Uterus (tissue), 4 donors: ENCODE data around the gene FBXO47. TPM values are rescaled to one million over a fixed set of nuclear protein-coding genes. Genes with fewer than 3 reads are reported as not detected.
"Not testable (repeated sequence)": the region's sequence is repeated elsewhere in the genome, so short reads cannot be mapped to it uniquely, and the experiment has no call there.

Source experiments
- DNase-seq, 2 donors: peaks; one replicate each; pipeline ENCODE4 v3.0.0-alpha.2; 2019 to 2020
- H3K27ac ChIP-seq, 2 donors: fragments of 200-600 bp; sonication (generic); 1 replicate in 1 of 2; 2 replicates in 1 of 2; pipeline ENCODE4 v1.5.1; 2016 to 2018
- H3K27me3 ChIP-seq, 2 donors: fragments of 200-600 bp; sonication (generic); one replicate each; pipeline ENCODE4 v1.5.1; 2018 to 2019; ENCODE audit warnings: control low read depth in 1 of 2
- H3K36me3 ChIP-seq, 2 donors: fragments of 200-600 bp; sonication (generic); one replicate each; pipeline ENCODE4 v1.5.1; 2019; ENCODE audit warnings: control low read depth in 1 of 2
- H3K4me1 ChIP-seq, 2 donors: fragments of 200-600 bp; sonication (generic); one replicate each; pipeline ENCODE4 v1.5.1; 2018 to 2019; ENCODE audit warnings: control low read depth in 1 of 2
- H3K4me3 ChIP-seq, 2 donors: fragments of 200-600 bp; sonication (generic); 1 replicate in 1 of 2; 2 replicates in 1 of 2; pipeline ENCODE4 v1.5.1; 2018 to 2019; ENCODE audit warnings: mild to moderate bottlenecking in 1 of 2
- H3K9me3 ChIP-seq, 2 donors: fragments of 200-600 bp; sonication (generic); one replicate each; pipeline ENCODE4 v1.5.1; 2019; ENCODE audit warnings: control low read depth in 1 of 2
- POLR2A ChIP-seq, 2 donors: fragments of 450-650 bp; IDR thresholded peaks; one replicate each; pipeline ENCODE4 v1.6.1; 2016; ENCODE audit warnings: antibody characterized with exemption in 2 of 2, mild to moderate bottlenecking in 1 of 2, moderate library complexity in 1 of 2
- intact Hi-C: fragments of 100-400 bp; cut with DNase I; formaldehyde crosslinking; loops from one replicate; pipeline ENCODE4 v1.15.1; 2023; ENCODE audit warnings: low total_unique reads
- total RNA-seq, 4 donors: library from RNA; depleted of rRNA in 3 of 4; stranded (reverse); fragments of >200 nt in 3 of 4; gene quantifications; one replicate each; pipeline versions ENCODE4 v1.1.0 to v1.2.4, GENCODE V29; 2014 to 2023
- TF ChIP-seq, protein P1 (sequence below), 4 experiments: fragments of 200-600 bp in 2 of 4; fragments of 450-650 bp in 2 of 4; sonication (generic) in 2 of 4; IDR thresholded peaks; one replicate each; pipeline ENCODE4 v1.5.1; 2016 to 2019; ENCODE audit warnings: antibody characterized with exemption in 4 of 4, mild to moderate bottlenecking in 2 of 4, moderate library complexity in 1 of 4
- donor health status: DM: yes; HTN: yes; CAD: no.

Gene FBXO47
- total RNA-seq, 4 donors from 2014 or later = 0.14 TPM; not detected in 3

- DNase-seq = no peak
- Histone ChIP-seq H3K4me1 (peaks cover 6 to 24% of the 10 kb centered on the region in 2 donors), H3K27ac (no peak overlapping the region), H3K27me3 (no peaks in the 10 kb centered on the region), H3K4me3 (no peak overlapping the region), H3K9me3 (no peaks in the 10 kb centered on the region), H3K36me3 (no peaks in the 10 kb centered on the region)
- intact Hi-C loops = no loop called here
- no peak for TF ChIP-seq POLR2A (IDR thresholded peaks at IDR 0.05)
- TF ChIP-seq, protein P1, sequence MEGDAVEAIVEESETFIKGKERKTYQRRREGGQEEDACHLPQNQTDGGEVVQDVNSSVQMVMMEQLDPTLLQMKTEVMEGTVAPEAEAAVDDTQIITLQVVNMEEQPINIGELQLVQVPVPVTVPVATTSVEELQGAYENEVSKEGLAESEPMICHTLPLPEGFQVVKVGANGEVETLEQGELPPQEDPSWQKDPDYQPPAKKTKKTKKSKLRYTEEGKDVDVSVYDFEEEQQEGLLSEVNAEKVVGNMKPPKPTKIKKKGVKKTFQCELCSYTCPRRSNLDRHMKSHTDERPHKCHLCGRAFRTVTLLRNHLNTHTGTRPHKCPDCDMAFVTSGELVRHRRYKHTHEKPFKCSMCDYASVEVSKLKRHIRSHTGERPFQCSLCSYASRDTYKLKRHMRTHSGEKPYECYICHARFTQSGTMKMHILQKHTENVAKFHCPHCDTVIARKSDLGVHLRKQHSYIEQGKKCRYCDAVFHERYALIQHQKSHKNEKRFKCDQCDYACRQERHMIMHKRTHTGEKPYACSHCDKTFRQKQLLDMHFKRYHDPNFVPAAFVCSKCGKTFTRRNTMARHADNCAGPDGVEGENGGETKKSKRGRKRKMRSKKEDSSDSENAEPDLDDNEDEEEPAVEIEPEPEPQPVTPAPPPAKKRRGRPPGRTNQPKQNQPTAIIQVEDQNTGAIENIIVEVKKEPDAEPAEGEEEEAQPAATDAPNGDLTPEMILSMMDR (IDR thresholded peaks at IDR 0.05) = no peak
Measured at GRCh38 chr17:38917259-38917658, 49.9 kb downstream of the FBXO47 start.

DNA sequence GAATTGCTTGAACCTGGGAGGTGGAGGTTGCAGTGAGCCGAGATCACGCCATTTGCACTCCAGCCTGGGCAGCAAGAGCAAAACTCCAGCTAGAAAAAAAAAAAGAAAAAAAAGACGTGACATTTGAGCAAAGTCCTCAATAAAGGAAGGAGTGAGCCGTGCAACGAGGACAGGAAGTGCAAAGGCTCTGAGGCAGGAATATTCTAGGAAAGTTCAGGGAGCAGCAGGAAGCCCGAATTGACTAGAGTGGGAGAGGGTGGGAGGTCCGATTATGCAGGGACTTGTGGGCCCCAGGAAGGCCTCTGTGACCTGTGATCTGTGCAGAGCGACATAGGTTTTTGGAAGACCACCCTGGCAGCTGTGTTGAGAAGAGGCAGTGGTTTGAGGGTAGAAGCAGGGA is 50.4 kb downstream of the FBXO47 start:
- DNase-seq = no peak
- no peak overlapping the region for H3K27ac ChIP-seq
- intact Hi-C loops = no loop called here
- no peaks in the 10 kb centered on the region for H3K36me3 ChIP-seq
- no peaks in the 10 kb centered on the region for H3K27me3 ChIP-seq
- no peaks in the 10 kb centered on the region for H3K9me3 ChIP-seq
- TF ChIP-seq, protein P1 (IDR thresholded peaks at IDR 0.05) = no peak
- no peak for TF ChIP-seq POLR2A (IDR thresholded peaks at IDR 0.05)
- peaks cover 6 to 27% of the 10 kb centered on the region in 2 donors for H3K4me1 ChIP-seq
- H3K4me3 ChIP-seq = no peak overlapping the region

DNA sequence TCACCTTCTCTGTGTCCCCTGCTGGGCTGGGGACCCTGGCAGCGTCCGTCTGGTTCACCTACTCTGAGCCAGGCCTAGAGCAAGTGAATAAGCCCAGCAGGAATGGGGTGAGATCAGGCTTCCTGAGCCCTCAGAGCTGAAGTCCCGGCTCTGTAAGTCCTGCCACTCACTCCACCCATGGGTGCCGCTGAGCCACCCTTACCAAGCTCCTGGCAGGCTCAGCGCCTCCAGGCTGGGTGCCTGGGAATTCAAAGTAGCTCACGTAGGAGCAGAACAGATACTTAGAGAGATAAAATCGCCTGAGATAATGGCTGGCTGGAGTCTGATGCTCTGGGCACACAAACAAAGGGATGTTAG is 51.6 kb downstream of the FBXO47 start:
- peaks cover 6 to 19% of the 10 kb centered on the region in 2 donors for H3K4me1 ChIP-seq
- no peaks in the 10 kb centered on the region for H3K36me3 ChIP-seq
- no peak overlapping the region for H3K4me3 ChIP-seq
- intact Hi-C loops = no loop called here
- no peaks in the 10 kb centered on the region for H3K27me3 ChIP-seq
- TF ChIP-seq, protein P1 (IDR thresholded peaks at IDR 0.05) = no peak
- TF ChIP-seq POLR2A (IDR thresholded peaks at IDR 0.05) = no peak
- peak in 1 of 2 donors; percentile 13 for DNase-seq
- no peaks in the 10 kb centered on the region for H3K9me3 ChIP-seq
- peak overlapping the region in 1 of 2 donors; percentile 6 for H3K27ac ChIP-seq

DNA sequence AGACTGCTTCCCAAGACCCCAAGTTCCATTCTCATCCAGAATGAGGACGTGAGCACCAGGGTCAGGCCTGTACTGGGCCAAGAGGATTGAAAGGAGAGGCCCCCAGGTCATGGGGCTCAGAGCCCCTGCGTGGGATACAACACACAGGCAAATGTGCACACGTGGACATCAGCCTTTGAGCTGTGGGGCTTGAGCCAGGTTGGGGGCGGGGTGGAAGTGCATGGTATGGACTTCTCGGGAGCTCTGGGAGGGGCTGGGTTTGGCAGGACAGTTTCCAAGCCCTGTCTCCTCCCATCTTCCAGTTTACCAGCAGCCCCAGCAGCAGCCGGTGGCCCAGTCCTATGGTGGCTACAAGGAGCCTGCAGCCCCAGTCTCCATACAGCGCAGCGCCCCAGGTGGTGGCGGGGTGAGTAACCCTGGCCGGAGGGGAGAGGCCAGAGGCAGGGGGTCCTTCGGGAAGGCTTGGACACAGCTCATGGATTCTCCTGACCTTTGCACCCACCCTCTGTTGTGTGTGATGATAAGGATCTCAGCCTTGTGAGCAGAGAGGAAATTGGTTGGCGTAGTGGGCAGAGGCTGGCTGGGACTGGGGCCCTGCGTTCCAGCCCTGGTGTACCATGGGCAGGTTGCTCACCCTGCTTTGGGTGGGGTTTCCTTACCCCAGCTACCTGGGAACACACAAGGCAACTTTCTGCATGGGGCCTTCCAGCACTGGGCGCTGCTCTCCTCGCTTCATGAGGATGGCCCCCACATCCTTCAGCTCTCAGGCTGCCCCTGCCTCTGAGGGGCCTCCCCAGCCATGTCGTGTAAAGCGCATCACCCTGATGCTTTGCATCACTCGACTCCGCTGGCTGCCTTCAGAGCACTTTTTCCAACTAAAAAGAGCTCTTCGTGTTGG is 52.2 kb downstream of the FBXO47 start:
- Histone ChIP-seq H3K36me3 (no peaks in the 10 kb centered on the region), H3K4me1 (peaks cover 6 to 13% of the 10 kb centered on the region in 2 donors), H3K4me3 (no peak overlapping the region), H3K27me3 (no peaks in the 10 kb centered on the region), H3K9me3 (no peaks in the 10 kb centered on the region), H3K27ac (peak overlapping the region; percentile 6 to 13)
- DNase-seq = peak in 1 of 2 donors; percentile 21
- TF ChIP-seq POLR2A (IDR thresholded peaks at IDR 0.05) = no peak
- TF ChIP-seq, protein P1 (IDR thresholded peaks at IDR 0.05) = no peak
- intact Hi-C loops = no loop called here

DNA sequence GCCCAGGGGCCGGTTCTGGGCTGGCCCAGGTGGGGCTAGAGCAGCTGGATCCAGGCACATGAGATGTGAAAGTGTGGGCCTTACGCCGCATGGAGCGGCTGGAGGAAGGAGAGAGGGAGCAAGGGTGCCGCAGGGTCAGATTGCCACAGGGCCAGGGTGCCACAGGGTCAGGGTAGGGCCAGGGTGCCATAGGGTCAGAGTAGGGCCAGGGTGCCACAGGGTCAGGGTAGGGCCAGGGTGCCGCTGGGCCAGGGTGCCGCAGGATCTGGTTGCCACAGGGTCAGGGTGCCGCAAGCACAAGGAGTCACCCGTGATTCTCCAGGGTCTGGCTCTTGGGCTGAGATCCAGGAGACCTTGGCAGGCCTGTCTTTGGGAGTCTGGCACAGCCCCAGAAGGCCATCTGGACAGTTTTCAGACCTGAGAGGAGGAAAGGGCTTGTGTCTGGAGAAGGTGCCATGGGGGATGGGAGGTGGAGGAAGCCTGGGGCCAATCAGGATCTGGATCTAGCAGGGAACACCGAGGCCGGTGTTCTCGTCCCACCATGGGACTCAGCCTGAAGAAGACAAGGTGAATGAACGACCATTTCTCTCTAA is 54.9 kb downstream of the FBXO47 start:
- Histone ChIP-seq H3K9me3 (no peaks in the 10 kb centered on the region), H3K27me3 (no peaks in the 10 kb centered on the region), H3K36me3 (no peaks in the 10 kb centered on the region), H3K4me1 (peaks cover 6 to 12% of the 10 kb centered on the region in 2 donors), H3K27ac (peak overlapping the region; percentile 59 to 71), H3K4me3 (no peak overlapping the region)
- intact Hi-C loops = no loop called here
- DNase-seq = peak; percentile 73 to 82
- TF ChIP-seq, protein P1 (IDR thresholded peaks at IDR 0.05) = no peak
- TF ChIP-seq POLR2A (IDR thresholded peaks at IDR 0.05) = no peak

DNA sequence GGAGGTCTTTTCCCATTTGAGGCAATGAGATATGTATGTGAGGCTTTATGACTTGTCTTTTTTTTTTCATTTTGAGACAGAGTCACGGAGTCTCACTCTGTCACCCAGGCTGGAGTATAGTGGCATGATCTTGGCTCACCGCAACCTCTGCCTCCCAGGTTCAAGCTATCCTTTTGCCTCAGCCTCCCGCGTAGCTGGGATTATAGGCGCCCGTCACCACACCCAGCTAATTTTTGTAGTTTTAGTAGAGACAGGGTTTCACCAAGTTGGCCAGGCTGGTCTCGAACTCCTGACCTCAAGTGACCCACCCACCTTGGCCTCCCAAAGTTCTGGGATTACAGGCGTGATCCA is 55.5 kb downstream of the FBXO47 start:
- intact Hi-C loops, H3K36me3 ChIP-seq, H3K4me3 ChIP-seq, H3K27me3 ChIP-seq, H3K9me3 ChIP-seq: not testable (repeated sequence)
- Histone ChIP-seq H3K4me1 (peaks cover 6 to 13% of the 10 kb centered on the region in 2 donors), H3K27ac (peak overlapping the region; percentile 59 to 71)
- peak in 1 of 2 donors; percentile 8 for DNase-seq
